Ovary (tissue), 3 donors: ENCODE data around the gene NDUFA13.
A peak's percentile ranks its signal among the peaks of the same experiment; 100 is the strongest.

ENCODE experiments used
- CTCF ChIP-seq, 3 donors: fragments of 450-650 bp in 2 of 3; fragments of 200-600 bp in 1 of 3; IDR thresholded peaks; one replicate each; pipeline versions ENCODE4 v1.5.1 to v1.8.0; 2016 to 2022; ENCODE audit warnings: antibody characterized with exemption in 3 of 3, mild to moderate bottlenecking in 1 of 3
- EP300 ChIP-seq: sonication (generic); formaldehyde crosslinking; IDR thresholded peaks from one replicate; pipeline ENCODE4 v1.6.1; 2017; ENCODE audit warnings: antibody characterized with exemption
- POLR2A ChIP-seq: fragments of 450-650 bp; IDR thresholded peaks from one replicate; pipeline ENCODE4 v1.6.1; 2017; ENCODE audit warnings: antibody characterized with exemption, mild to moderate bottlenecking, moderate library complexity
- donor health status: DM: no; HTN: no; CAD: no.

GRCh38 chr19:19531951-19532805, 16.2 kb downstream of the NDUFA13 start:
- TF ChIP-seq POLR2A: no peak
- TF ChIP-seq EP300: no peak
- TF ChIP-seq CTCF (IDR thresholded peaks at IDR 0.05): peak; percentile 92 to 94 (median 92)
